Activated CD8-positive, alpha-beta memory T cell treated with anti-CD3 and anti-CD28 coated beads for 36 hours (primary cell): Measurements from ENCODE around the gene BTBD16. TPM values are rescaled to one million over a fixed set of nuclear protein-coding genes. Genes with fewer than 3 reads are reported as not detected.

Experiments used
- CTCF ChIA-PET: fragments of 350-600 bp; sonication (Branson Sonifier 250); formaldehyde crosslinking; loops from one replicate; lab custom pipeline; 2021; ENCODE audit warnings: antibody characterized with exemption; lab: Charles Lee
- POLR2A ChIA-PET: fragments of 350-600 bp; sonication (Branson Sonifier 250); formaldehyde crosslinking; loops from one replicate; lab custom pipeline; 2021; ENCODE audit warnings: antibody characterized with exemption; lab: Charles Lee
- total RNA-seq, 2 experiments: library from RNA; stranded (reverse); gene quantifications; one replicate each; pipeline ENCODE4 v1.2.3, GENCODE V29; 2021

BTBD16 gene
- total RNA-seq, 2 experiments from 2014 or later, result not detected

GRCh38 chr10:122303271-122304053 is 32.4 kb downstream of the BTBD16 start:
- ChIA-PET POLR2A (no interaction called here), CTCF (no interaction called here)

GRCh38 chr10:122304054-122304579 is 33.0 kb downstream of the BTBD16 start:
- ChIA-PET POLR2A (no interaction called here), CTCF (interaction anchor here (0.6 kb wide), 1 partner anchor 232 kb away, joined by 3 read pairs; no protein-coding TSS in a partner anchor)

- ChIA-PET POLR2A (no interaction called here), CTCF (interaction anchor here (0.8 kb wide), 1 partner anchor 259 kb away, joined by 3 read pairs; no protein-coding TSS in a partner anchor)
Measured at GRCh38 chr10:122306282-122306681, 35.2 kb downstream of the BTBD16 start.

GRCh38 chr10:122306744-122307143 is 35.6 kb downstream of the BTBD16 start:
- ChIA-PET POLR2A (no interaction called here), CTCF (interaction anchor here (0.8 kb wide), 1 partner anchor 259 kb away, joined by 3 read pairs; no protein-coding TSS in a partner anchor)

GRCh38 chr10:122307669-122308416 is 36.7 kb downstream of the BTBD16 start:
- ChIA-PET POLR2A (no interaction called here), CTCF (interaction anchor here (0.6 to 1.2 kb wide), 2 partner anchors 9 to 71 kb away, joined by 3 read pairs; no protein-coding TSS in a partner anchor)

- POLR2A ChIA-PET, result no interaction called here
- CTCF ChIA-PET, result interaction anchor here (1.2 kb wide), 1 partner anchor 9 kb away, joined by 3 read pairs; no protein-coding TSS in a partner anchor
Measured at GRCh38 chr10:122308417-122309141, 37.5 kb downstream of the BTBD16 start.

- POLR2A ChIA-PET, result no interaction called here
- CTCF ChIA-PET, result interaction anchor here (1.0 kb wide), 1 partner anchor 125 kb away, joined by 4 read pairs; no protein-coding TSS in a partner anchor
Measured at GRCh38 chr10:122310311-122311050, 39.4 kb downstream of the BTBD16 start.

GRCh38 chr10:122311051-122311410 is 39.9 kb downstream of the BTBD16 start:
- CTCF ChIA-PET, result no interaction called here
- POLR2A ChIA-PET, result no interaction called here

- CTCF ChIA-PET, result interaction anchor here (0.9 kb wide), 1 partner anchor 10 kb away, joined by 4 read pairs; no protein-coding TSS in a partner anchor
- POLR2A ChIA-PET, result no interaction called here
Measured at GRCh38 chr10:122311716-122312115, 40.6 kb downstream of the BTBD16 start.

GRCh38 chr10:122316224-122316884 is 45.3 kb downstream of the BTBD16 start:
- POLR2A ChIA-PET, result no interaction called here
- CTCF ChIA-PET, result interaction anchor here (0.7 kb wide), 1 partner anchor 37 kb away, joined by 4 read pairs; no protein-coding TSS in a partner anchor

GRCh38 chr10:122321960-122322359 is 50.9 kb downstream of the BTBD16 start:
- CTCF ChIA-PET, result no interaction called here

GRCh38 chr10:122323189-122323588 is 52.1 kb downstream of the BTBD16 start:
- CTCF ChIA-PET, result interaction anchor here (1.6 kb wide), 1 partner anchor 24 kb away, joined by 3 read pairs; no protein-coding TSS in a partner anchor
- POLR2A ChIA-PET, result no interaction called here

More at GRCh38 chr10:122321960-122322359, 50.9 kb downstream of the BTBD16 start:
- POLR2A ChIA-PET, result no interaction called here

GRCh38 chr10:122323941-122324675 is 53.0 kb downstream of the BTBD16 start:
- POLR2A ChIA-PET, result no interaction called here

GRCh38 chr10:122325235-122325634 is 54.1 kb downstream of the BTBD16 start:
- POLR2A ChIA-PET, result no interaction called here
- CTCF ChIA-PET, result no interaction called here

More at GRCh38 chr10:122323941-122324675, 53.0 kb downstream of the BTBD16 start:
- CTCF ChIA-PET, result interaction anchor here (1.6 kb wide), 1 partner anchor 25 kb away, joined by 3 read pairs; no protein-coding TSS in a partner anchor

- ChIA-PET POLR2A (no interaction called here), CTCF (no interaction called here)
Measured at GRCh38 chr10:122326385-122326784, 55.3 kb downstream of the BTBD16 start.

- POLR2A ChIA-PET, result no interaction called here
- CTCF ChIA-PET, result interaction anchor here (0.8 kb wide), 1 partner anchor 338 kb away, joined by 3 read pairs; no protein-coding TSS in a partner anchor
Measured at GRCh38 chr10:122326806-122327205, 55.7 kb downstream of the BTBD16 start.
